ENCODE results near the gene PDE7B.

PDE7B gene

DNA sequence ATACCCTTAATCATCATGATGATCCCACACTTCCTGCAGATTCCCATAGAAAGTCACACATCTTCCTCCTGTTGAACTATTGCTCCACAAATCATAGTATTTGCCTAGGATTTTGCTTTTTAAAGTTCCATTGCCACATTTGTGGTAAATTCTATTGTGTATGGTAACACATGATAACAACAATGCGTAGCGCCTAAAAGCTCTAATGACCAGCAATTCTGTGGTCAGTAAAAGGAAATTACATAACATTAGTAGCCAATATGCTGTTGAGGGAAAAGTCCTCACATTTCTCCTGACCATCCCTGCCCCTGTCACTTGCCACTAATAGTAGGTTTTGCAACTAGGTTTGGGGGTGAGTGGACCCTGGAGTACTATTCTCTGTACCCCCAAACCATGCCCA, 31.8 kb upstream of the PDE7B start:
- no peaks in the 10 kb centered on the region for H3K79me2 ChIP-seq (ENCODE audit: insufficient read depth, low read length)
- H3K4me3 ChIP-seq (ENCODE audit: low read length, poor library complexity, severe bottlenecking): no peak overlapping the region
- no peaks in the 10 kb centered on the region for H3K9me2 ChIP-seq (replicated peaks; ENCODE audit: low read depth, low read length)
- no peaks in the 10 kb centered on the region for H3K9me3 ChIP-seq (ENCODE audit: insufficient read depth, low read depth, low read length)
- H2AFZ ChIP-seq (ENCODE audit: low read length): no peak overlapping the region
- H3K4me1 ChIP-seq (ENCODE audit: insufficient read depth, low read length, poor library complexity, severe bottlenecking): no peaks in the 10 kb centered on the region
- H4K20me1 ChIP-seq (ENCODE audit: insufficient read depth, low read length, poor library complexity, severe bottlenecking): no peaks in the 10 kb centered on the region
- H3F3A ChIP-seq (ENCODE audit: low read depth): no peaks in the 10 kb centered on the region
- no peak for TF ChIP-seq EZH2phosphoT487 (IDR thresholded peaks at IDR 0.05; ENCODE audit: borderline replicate concordance)
- TF ChIP-seq, protein P1, sequence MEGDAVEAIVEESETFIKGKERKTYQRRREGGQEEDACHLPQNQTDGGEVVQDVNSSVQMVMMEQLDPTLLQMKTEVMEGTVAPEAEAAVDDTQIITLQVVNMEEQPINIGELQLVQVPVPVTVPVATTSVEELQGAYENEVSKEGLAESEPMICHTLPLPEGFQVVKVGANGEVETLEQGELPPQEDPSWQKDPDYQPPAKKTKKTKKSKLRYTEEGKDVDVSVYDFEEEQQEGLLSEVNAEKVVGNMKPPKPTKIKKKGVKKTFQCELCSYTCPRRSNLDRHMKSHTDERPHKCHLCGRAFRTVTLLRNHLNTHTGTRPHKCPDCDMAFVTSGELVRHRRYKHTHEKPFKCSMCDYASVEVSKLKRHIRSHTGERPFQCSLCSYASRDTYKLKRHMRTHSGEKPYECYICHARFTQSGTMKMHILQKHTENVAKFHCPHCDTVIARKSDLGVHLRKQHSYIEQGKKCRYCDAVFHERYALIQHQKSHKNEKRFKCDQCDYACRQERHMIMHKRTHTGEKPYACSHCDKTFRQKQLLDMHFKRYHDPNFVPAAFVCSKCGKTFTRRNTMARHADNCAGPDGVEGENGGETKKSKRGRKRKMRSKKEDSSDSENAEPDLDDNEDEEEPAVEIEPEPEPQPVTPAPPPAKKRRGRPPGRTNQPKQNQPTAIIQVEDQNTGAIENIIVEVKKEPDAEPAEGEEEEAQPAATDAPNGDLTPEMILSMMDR (conservative IDR thresholded peaks at IDR 0.05; ENCODE audit: low read length): no peak
- no peaks in the 10 kb centered on the region for H3K27me3 ChIP-seq (ENCODE audit: insufficient read depth, low read length, poor library complexity, severe bottlenecking)
- H3K4me2 ChIP-seq (ENCODE audit: low read depth, low read length, poor library complexity, severe bottlenecking): no peak overlapping the region
- H3K36me3 ChIP-seq (ENCODE audit: insufficient read depth, low read length): no peaks in the 10 kb centered on the region
- no peak overlapping the region for H3K9ac ChIP-seq (ENCODE audit: low read depth, low read length, poor library complexity, severe bottlenecking)

DNA sequence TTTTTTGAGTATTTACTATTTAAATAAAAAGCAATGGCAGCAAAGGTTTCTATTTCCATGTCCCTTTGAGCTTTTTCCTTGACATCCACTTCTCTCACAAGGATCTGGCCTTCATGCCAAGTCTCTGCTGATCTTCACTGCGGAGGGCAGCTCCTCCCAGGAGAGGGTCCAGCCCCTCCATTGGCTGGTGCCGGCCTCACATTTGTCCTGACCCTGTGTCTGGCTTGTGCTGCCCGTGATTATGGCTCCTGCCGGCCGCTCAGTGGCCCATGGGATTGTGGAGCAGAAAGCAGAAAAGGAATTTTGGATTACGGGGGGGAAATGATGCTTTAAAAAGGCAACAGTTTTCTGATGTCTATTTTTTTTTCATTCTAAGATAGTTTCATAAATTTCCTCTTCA, 31.2 kb upstream of the PDE7B start:
- Histone ChIP-seq H3K9me2 (replicated peaks; ENCODE audit: low read depth, low read length) (no peaks in the 10 kb centered on the region), H3K9ac (ENCODE audit: low read depth, low read length, poor library complexity, severe bottlenecking) (no peak overlapping the region), H3K9me3 (ENCODE audit: insufficient read depth, low read depth, low read length) (no peaks in the 10 kb centered on the region), H3K4me3 (ENCODE audit: low read length, poor library complexity, severe bottlenecking) (no peak overlapping the region), H3F3A (ENCODE audit: low read depth) (no peaks in the 10 kb centered on the region), H3K27me3 (ENCODE audit: insufficient read depth, low read length, poor library complexity, severe bottlenecking) (no peaks in the 10 kb centered on the region), H3K36me3 (ENCODE audit: insufficient read depth, low read length) (no peaks in the 10 kb centered on the region), H2AFZ (ENCODE audit: low read length) (no peak overlapping the region), H4K20me1 (ENCODE audit: insufficient read depth, low read length, poor library complexity, severe bottlenecking) (no peaks in the 10 kb centered on the region), H3K79me2 (ENCODE audit: insufficient read depth, low read length) (no peaks in the 10 kb centered on the region), H3K4me1 (ENCODE audit: insufficient read depth, low read length, poor library complexity, severe bottlenecking) (no peaks in the 10 kb centered on the region), H3K4me2 (ENCODE audit: low read depth, low read length, poor library complexity, severe bottlenecking) (no peak overlapping the region)
- no peak for TF ChIP-seq EZH2phosphoT487 (IDR thresholded peaks at IDR 0.05; ENCODE audit: borderline replicate concordance)
- TF ChIP-seq, protein P1 (conservative IDR thresholded peaks at IDR 0.05; ENCODE audit: low read length): no peak

DNA sequence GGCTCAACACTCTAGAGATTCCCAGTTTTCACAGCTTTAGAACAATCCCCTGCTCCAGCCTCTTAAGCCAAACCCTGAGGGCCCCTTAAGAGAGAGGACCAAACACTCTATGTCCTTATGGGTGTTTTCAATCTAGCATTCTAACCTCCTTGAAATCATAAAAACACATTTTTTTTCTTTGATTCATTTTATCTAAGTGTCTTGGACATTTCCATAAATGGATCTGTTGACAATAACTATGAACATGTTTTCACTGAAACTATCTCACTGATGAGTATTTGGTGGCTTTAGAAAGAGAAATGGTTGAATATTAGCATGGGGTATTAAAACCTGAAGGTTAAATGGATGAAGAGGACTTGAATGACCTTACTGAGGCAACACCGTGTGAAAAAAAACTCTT, 27.6 kb upstream of the PDE7B start:
- TF ChIP-seq, protein P1 (conservative IDR thresholded peaks at IDR 0.05; ENCODE audit: low read length): no peak
- TF ChIP-seq EZH2phosphoT487 (IDR thresholded peaks at IDR 0.05; ENCODE audit: borderline replicate concordance): no peak

More for the DNA sequence above, 27.6 kb upstream of the PDE7B start:
- H3K4me2 ChIP-seq (ENCODE audit: low read depth, low read length, poor library complexity, severe bottlenecking): no peak overlapping the region
- no peaks in the 10 kb centered on the region for H3K36me3 ChIP-seq (ENCODE audit: insufficient read depth, low read length)
- H3K9me2 ChIP-seq (replicated peaks; ENCODE audit: low read depth, low read length): no peaks in the 10 kb centered on the region
- H3K4me3 ChIP-seq (ENCODE audit: low read length, poor library complexity, severe bottlenecking): no peak overlapping the region
- H3K9ac ChIP-seq (ENCODE audit: low read depth, low read length, poor library complexity, severe bottlenecking): no peak overlapping the region
- no peaks in the 10 kb centered on the region for H3K9me3 ChIP-seq (ENCODE audit: insufficient read depth, low read depth, low read length)
- peaks cover 2% of the 10 kb centered on the region for H3K27me3 ChIP-seq (ENCODE audit: insufficient read depth, low read length, poor library complexity, severe bottlenecking)
- H3K79me2 ChIP-seq (ENCODE audit: insufficient read depth, low read length): no peaks in the 10 kb centered on the region
- H4K20me1 ChIP-seq (ENCODE audit: insufficient read depth, low read length, poor library complexity, severe bottlenecking): no peaks in the 10 kb centered on the region
- H2AFZ ChIP-seq (ENCODE audit: low read length): no peak overlapping the region
- no peaks in the 10 kb centered on the region for H3K4me1 ChIP-seq (ENCODE audit: insufficient read depth, low read length, poor library complexity, severe bottlenecking)
- H3F3A ChIP-seq (ENCODE audit: low read depth): no peaks in the 10 kb centered on the region
